HG02943 (cell line): ENCODE results near the gene HAL.

Experiments used
- ATAC-seq: cut with Tn5 transposase; IDR thresholded peaks from one replicate; pipeline ENCODE4 v1.9.1; 2021; ENCODE audit warnings: mild to moderate bottlenecking, low read depth, moderate library complexity; ENCODE audit not compliant: unreplicated experiment

HAL gene

GRCh38 chr12:95943330-95943842 is 52.8 kb downstream of the HAL start, which contains the start of gene AMDHD1:
AMDHD1 (plus strand) TSS chr12:95943331; CDS start chr12:95943399, 68 bp downstream.
- ATAC-seq = peak; percentile 57

- peak; percentile 98 for ATAC-seq
Observed at GRCh38 chr12:95942524-95943329, 53.4 kb downstream of the HAL start, which contains the start of gene CCDC38. CCDC38 (minus strand) TSS chr12:95942614; CDS start chr12:95936509, 6,105 bp downstream.

- ATAC-seq = no peak
Observed at GRCh38 chr12:95942101-95942523, 54.0 kb downstream of the HAL start.

GRCh38 chr12:95940514-95940913 is 55.6 kb downstream of the HAL start:
- no peak for ATAC-seq
